ENCODE measurements around the gene MAN2B2.

DNA sequence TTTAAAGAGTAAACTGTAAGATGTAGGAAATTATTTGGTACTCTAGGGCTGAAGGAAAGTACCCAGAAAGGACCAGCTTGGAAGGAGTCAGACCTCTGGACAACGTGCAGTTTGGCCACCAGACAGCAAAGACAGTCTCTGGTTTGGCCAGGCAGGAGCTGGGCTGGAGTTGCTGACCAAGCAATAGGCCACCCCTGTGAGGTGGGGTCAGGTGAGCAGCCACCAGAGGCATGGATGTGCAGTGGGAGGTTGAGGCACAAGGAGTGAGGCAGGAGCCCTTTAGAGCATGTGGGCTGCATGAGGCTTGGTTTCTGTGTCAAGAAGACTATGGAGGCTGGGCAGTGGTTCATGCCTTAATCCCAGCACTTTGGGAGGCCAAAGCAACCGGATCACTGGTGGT, 47.8 kb downstream of the MAN2B2 start:
- no peak for TF ChIP-seq POLR2A (IDR thresholded peaks at IDR 0.05; ENCODE audit: low read length)
- TF ChIP-seq GATA1 (IDR thresholded peaks at IDR 0.05; ENCODE audit: low read depth, low read length): no peak

Measured in erythroblast (primary cell).